HepG2 (cell line): Measurements from ENCODE around the gene ACOT6. TPM values are rescaled to one million over a fixed set of nuclear protein-coding genes. Genes with fewer than 3 reads are reported as not detected.
A peak's percentile ranks its signal among the peaks of the same experiment; 100 is the strongest.

ENCODE experiments used
- BRD4 ChIP-seq: sonication (generic); formaldehyde crosslinking; IDR thresholded peaks from 2 replicates; pipeline ENCODE4 v1.4.0; 2020; ENCODE audit warnings: missing genetic modification reagents
- GABPB1 ChIP-seq: IDR thresholded peaks from 2 replicates; pipeline ENCODE4 v1.6.1; 2016; ENCODE audit warnings: mild to moderate bottlenecking, missing genetic modification reagents, moderate library complexity, missing compliant biosample characterization
- HHEX ChIP-seq: IDR thresholded peaks from 2 replicates; pipeline ENCODE4 v1.6.1; 2016; ENCODE audit warnings: control low read depth
- HNRNPLL ChIP-seq: fragments of 200-400 bp; formaldehyde crosslinking; IDR thresholded peaks from 2 replicates; pipeline ENCODE4 v1.6.1; 2017; ENCODE audit warnings: mild to moderate bottlenecking, low read depth, low read length; ENCODE audit not compliant: poor library complexity, severe bottlenecking
- KDM5A ChIP-seq: fragments of 200-600 bp; sonication (generic); IDR thresholded peaks from 2 replicates; pipeline ENCODE4 v1.7.0; 2018; ENCODE audit warnings: antibody characterized with exemption, mild to moderate bottlenecking, low read length, borderline replicate concordance
- PHF8 ChIP-seq: sonication (generic); formaldehyde crosslinking; IDR thresholded peaks from 2 replicates; pipeline ENCODE4 v1.5.0; 2020; ENCODE audit warnings: missing genetic modification reagents
- RAD21 ChIP-seq: fragments of 450-650 bp; formaldehyde crosslinking; IDR thresholded peaks from 2 replicates; pipeline ENCODE4 v1.5.0; 2020; ENCODE audit warnings: mild to moderate bottlenecking
- RBFOX2 ChIP-seq: fragments of 200-400 bp; formaldehyde crosslinking; IDR thresholded peaks from 2 replicates; pipeline ENCODE4 v1.6.1; 2017; ENCODE audit warnings: low read depth, mild to moderate bottlenecking, low read length
- SIN3A ChIP-seq: IDR thresholded peaks from 2 replicates; pipeline ENCODE4 v1.6.1; 2011; ENCODE audit warnings: low read depth, mild to moderate bottlenecking, control low read depth, low read length, borderline replicate concordance
- SSRP1 ChIP-seq: IDR thresholded peaks from 2 replicates; pipeline ENCODE4 v1.6.1; 2016; ENCODE audit warnings: control low read depth
- U2AF1 ChIP-seq: fragments of 200-400 bp; formaldehyde crosslinking; optimal IDR thresholded peaks from 2 replicates; pipeline ENCODE3; 2017; ENCODE audit warnings: mild to moderate bottlenecking, low read depth, low read length
- ZNF12 ChIP-seq: sonication (generic); formaldehyde crosslinking; IDR thresholded peaks from 2 replicates; pipeline ENCODE4 v1.5.0; 2020; ENCODE audit warnings: missing genetic modification reagents
- ZNF343 ChIP-seq: sonication (generic); formaldehyde crosslinking; IDR thresholded peaks from 2 replicates; pipeline ENCODE4 v1.4.0; 2020; ENCODE audit warnings: mild to moderate bottlenecking, missing genetic modification reagents
- ZNF496 ChIP-seq: sonication (generic); formaldehyde crosslinking; IDR thresholded peaks from 2 replicates; pipeline ENCODE4 v1.8.1; 2023; ENCODE audit warnings: mild to moderate bottlenecking, moderate library complexity, missing genetic modification reagents; ENCODE audit not compliant: insufficient replicate concordance
- ZNF749 ChIP-seq: sonication (generic); formaldehyde crosslinking; IDR thresholded peaks from 2 replicates; pipeline ENCODE4 v1.8.0; 2022; ENCODE audit warnings: mild to moderate bottlenecking, missing genetic modification reagents, moderate library complexity, borderline replicate concordance
- ZNF816 ChIP-seq: sonication (generic); formaldehyde crosslinking; IDR thresholded peaks from 2 replicates; pipeline ENCODE4 v1.8.0; 2022; ENCODE audit warnings: missing genetic modification reagents, mild to moderate bottlenecking, borderline replicate concordance
- ZNF879 ChIP-seq: sonication (generic); formaldehyde crosslinking; IDR thresholded peaks from 2 replicates; pipeline ENCODE4 v1.8.1; 2023; ENCODE audit warnings: missing genetic modification reagents
- polyA plus RNA-seq, 8 experiments: library from polyadenylated mRNA; depleted of rRNA in 3 of 8; stranded (reverse) in 7 of 8; unstranded in 1 of 8; fragments of >200 nt; fragmentation: Illumina TruSeq in 4 of 8; extraction: Trizol in 4 of 8; gene quantifications; 2 replicates each; pipeline versions ENCODE4 v1.2.1 to v1.2.3, GENCODE V29; 2011 to 2016; ENCODE audit warnings: low read depth in 4 of 8, missing spikeins in 1 of 8, mixed read lengths in 1 of 8; ENCODE audit not compliant: insufficient read depth in 1 of 8
- total RNA-seq, 5 experiments: library from RNA; depleted of rRNA; stranded (reverse); fragments of >200 nt; fragmentation: Illumina TruSeq; extraction: Trizol; gene quantifications; 2 replicates each; pipeline ENCODE4 v1.2.3, GENCODE V29; 2016; ENCODE audit warnings: low read depth in 1 of 5
- TF ChIP-seq, protein P1 (sequence below): IDR thresholded peaks from 2 replicates; pipeline ENCODE4 v1.6.1; 2016
- TF ChIP-seq, protein P2 (sequence below): sonication (generic); formaldehyde crosslinking; IDR thresholded peaks from 2 replicates; pipeline ENCODE4 v1.4.0; 2020; ENCODE audit warnings: mild to moderate bottlenecking, missing genetic modification reagents
- TF ChIP-seq, protein P3 (sequence below): sonication (generic); formaldehyde crosslinking; IDR thresholded peaks from 2 replicates; pipeline ENCODE4 v1.4.0; 2020; ENCODE audit warnings: low read depth, mild to moderate bottlenecking, missing genetic modification reagents
- TF ChIP-seq, protein P4 (sequence below): sonication (generic); formaldehyde crosslinking; IDR thresholded peaks from 2 replicates; pipeline ENCODE4 v1.5.0; 2020; ENCODE audit warnings: missing genetic modification reagents

Gene ACOT6
- total and polyA plus RNA-seq, 2 of the 13 experiments (the other 11 are each of a cell fraction or from before 2014, with no cell fraction given): 0.15 to 0.27 TPM

DNA sequence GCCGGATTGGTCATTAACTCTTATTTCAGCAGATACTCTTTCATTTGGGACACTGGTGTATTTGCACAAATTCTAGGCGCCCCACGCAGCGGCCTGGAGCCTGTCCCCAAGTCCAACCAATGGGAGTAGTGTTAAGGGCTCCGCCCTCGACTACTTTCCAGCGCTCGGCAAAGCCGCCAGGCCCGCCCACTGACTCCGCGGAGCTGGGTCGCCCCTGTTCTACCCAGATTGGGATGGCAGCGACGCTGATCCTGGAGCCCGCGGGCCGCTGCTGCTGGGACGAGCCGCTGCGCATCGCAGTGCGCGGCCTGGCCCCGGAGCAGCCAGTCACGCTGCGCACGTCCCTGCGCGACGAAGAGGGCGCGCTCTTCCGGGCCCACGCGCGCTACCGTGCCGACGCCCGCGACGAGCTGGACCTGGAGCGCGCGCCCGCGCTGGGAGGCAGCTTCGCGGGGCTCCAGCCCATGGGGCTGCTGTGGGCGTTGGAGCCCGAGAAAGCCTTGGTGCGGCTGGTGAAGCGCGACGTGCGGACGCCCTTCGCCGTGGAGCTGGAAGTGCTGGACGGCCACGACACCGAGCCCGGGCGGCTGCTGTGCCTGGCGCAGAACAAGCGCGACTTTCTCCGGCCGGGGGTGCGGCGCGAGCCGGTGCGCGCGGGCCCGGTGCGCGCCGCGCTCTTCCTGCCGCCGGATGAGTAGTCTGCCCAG lies at the start of gene ACOT6 (continued):
- TF ChIP-seq, protein P1, sequence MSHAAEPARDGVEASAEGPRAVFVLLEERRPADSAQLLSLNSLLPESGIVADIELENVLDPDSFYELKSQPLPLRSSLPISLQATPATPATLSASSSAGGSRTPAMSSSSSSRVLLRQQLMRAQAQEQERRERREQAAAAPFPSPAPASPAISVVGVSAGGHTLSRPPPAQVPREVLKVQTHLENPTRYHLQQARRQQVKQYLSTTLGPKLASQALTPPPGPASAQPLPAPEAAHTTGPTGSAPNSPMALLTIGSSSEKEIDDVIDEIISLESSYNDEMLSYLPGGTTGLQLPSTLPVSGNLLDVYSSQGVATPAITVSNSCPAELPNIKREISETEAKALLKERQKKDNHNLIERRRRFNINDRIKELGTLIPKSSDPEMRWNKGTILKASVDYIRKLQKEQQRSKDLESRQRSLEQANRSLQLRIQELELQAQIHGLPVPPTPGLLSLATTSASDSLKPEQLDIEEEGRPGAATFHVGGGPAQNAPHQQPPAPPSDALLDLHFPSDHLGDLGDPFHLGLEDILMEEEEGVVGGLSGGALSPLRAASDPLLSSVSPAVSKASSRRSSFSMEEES (CRISPR knock-in tag): 0 out of 2 replicates have a peak, but pooled peaks have one; percentile 13
- TF ChIP-seq, protein P2, sequence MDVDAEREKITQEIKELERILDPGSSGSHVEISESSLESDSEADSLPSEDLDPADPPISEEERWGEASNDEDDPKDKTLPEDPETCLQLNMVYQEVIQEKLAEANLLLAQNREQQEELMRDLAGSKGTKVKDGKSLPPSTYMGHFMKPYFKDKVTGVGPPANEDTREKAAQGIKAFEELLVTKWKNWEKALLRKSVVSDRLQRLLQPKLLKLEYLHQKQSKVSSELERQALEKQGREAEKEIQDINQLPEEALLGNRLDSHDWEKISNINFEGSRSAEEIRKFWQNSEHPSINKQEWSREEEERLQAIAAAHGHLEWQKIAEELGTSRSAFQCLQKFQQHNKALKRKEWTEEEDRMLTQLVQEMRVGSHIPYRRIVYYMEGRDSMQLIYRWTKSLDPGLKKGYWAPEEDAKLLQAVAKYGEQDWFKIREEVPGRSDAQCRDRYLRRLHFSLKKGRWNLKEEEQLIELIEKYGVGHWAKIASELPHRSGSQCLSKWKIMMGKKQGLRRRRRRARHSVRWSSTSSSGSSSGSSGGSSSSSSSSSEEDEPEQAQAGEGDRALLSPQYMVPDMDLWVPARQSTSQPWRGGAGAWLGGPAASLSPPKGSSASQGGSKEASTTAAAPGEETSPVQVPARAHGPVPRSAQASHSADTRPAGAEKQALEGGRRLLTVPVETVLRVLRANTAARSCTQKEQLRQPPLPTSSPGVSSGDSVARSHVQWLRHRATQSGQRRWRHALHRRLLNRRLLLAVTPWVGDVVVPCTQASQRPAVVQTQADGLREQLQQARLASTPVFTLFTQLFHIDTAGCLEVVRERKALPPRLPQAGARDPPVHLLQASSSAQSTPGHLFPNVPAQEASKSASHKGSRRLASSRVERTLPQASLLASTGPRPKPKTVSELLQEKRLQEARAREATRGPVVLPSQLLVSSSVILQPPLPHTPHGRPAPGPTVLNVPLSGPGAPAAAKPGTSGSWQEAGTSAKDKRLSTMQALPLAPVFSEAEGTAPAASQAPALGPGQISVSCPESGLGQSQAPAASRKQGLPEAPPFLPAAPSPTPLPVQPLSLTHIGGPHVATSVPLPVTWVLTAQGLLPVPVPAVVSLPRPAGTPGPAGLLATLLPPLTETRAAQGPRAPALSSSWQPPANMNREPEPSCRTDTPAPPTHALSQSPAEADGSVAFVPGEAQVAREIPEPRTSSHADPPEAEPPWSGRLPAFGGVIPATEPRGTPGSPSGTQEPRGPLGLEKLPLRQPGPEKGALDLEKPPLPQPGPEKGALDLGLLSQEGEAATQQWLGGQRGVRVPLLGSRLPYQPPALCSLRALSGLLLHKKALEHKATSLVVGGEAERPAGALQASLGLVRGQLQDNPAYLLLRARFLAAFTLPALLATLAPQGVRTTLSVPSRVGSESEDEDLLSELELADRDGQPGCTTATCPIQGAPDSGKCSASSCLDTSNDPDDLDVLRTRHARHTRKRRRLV (CRISPR knock-in tag): no peak
- TF ChIP-seq SIN3A (peak; percentile 47; the same call in 1 of the 2 replicates), ZNF879 (CRISPR knock-in tag) (no peak), U2AF1 (no peak), PHF8 (CRISPR knock-in tag) (peak; percentile 76), RBFOX2 (peak; percentile 88), ZNF343 (CRISPR knock-in tag) (0 out of 2 replicates have a peak, but pooled peaks have one; percentile 56), BRD4 (no peak), SSRP1 (CRISPR knock-in tag) (no peak), ZNF816 (CRISPR knock-in tag) (no peak), KDM5A (no peak), HNRNPLL (peak; percentile 81), ZNF749 (CRISPR knock-in tag) (no peak), HHEX (CRISPR knock-in tag) (no peak), ZNF496 (no peak), GABPB1 (CRISPR knock-in tag) (peak; percentile 65; the same call in 1 of the 2 replicates), ZNF12 (CRISPR knock-in tag) (no peak), RAD21 (CRISPR knock-in tag) (0 out of 2 replicates have a peak, but pooled peaks have one; percentile 11)
- TF ChIP-seq, protein P3, sequence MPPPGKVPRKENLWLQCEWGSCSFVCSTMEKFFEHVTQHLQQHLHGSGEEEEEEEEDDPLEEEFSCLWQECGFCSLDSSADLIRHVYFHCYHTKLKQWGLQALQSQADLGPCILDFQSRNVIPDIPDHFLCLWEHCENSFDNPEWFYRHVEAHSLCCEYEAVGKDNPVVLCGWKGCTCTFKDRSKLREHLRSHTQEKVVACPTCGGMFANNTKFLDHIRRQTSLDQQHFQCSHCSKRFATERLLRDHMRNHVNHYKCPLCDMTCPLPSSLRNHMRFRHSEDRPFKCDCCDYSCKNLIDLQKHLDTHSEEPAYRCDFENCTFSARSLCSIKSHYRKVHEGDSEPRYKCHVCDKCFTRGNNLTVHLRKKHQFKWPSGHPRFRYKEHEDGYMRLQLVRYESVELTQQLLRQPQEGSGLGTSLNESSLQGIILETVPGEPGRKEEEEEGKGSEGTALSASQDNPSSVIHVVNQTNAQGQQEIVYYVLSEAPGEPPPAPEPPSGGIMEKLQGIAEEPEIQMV: no peak
- TF ChIP-seq, protein P4, sequence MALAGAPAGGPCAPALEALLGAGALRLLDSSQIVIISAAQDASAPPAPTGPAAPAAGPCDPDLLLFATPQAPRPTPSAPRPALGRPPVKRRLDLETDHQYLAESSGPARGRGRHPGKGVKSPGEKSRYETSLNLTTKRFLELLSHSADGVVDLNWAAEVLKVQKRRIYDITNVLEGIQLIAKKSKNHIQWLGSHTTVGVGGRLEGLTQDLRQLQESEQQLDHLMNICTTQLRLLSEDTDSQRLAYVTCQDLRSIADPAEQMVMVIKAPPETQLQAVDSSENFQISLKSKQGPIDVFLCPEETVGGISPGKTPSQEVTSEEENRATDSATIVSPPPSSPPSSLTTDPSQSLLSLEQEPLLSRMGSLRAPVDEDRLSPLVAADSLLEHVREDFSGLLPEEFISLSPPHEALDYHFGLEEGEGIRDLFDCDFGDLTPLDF (CRISPR knock-in tag): no peak; the same call in 1 of the 2 replicates
